A549 treated with ZK216348 at 1 μM for 4 hours (cell line): ENCODE data around the gene TMEM191B. TPM values are rescaled to one million over a fixed set of nuclear protein-coding genes. Genes with fewer than 3 reads are reported as not detected.

Source experiments
- total RNA-seq: library from RNA; stranded (reverse); fragments of 200-300 nt; extraction: Qiagen RNA extraction; gene quantifications from 5 replicates; pipeline ENCODE4 v1.2.3, GENCODE V29; 2022; ENCODE audit warnings: low read depth

The TMEM191B gene
- total RNA-seq: 0.60 to 2.6 TPM (median 1.0 TPM) in 4 of 5 replicates, not detected in the other

GRCh38 chr22:18527752-18528596 is at the start of gene TMEM191B:
TMEM191B (plus strand) TSS chr22:18527802; CDS start chr22:18527981, 179 bp downstream.

DNA sequence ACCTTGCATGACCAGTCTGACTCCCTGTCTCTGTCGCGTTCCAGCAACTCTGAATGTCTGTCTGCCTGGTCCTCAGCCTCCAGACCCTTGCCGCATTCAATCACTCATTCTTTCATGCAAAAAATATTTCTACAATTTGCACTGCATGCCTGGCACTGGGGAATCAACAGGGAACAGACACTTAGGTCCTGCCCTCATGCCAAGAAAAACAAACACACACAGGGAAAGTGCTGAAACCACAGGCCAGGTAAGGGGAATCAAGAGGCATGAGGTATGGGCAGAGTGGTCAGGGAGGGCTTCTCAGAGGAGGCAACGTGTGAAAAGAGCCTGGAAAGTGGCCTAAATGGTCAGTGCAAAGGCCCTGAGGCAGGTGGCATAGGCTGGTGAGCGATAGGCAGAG is 9.5 kb upstream of the TMEM191B start, which contains the start of gene GGTLC3:
GGTLC3 (minus strand) TSS at position 101 of the 400 bp plus-strand sequence. CDS start 264 bp downstream, outside the sequence.

Other genes with a start within 250 kb of the TMEM191B start
- gene GGTLC3, start 9.6 kb upstream of the TMEM191B start, total RNA-seq: not detected in 5 replicates
- gene RIMBP3, start 84.1 kb downstream of the TMEM191B start, total RNA-seq: 0.77 to 1.2 TPM (median 1.1 TPM) in 5 replicates